ENCODE results near the gene WIPI1. TPM values are rescaled to one million over a fixed set of nuclear protein-coding genes. Genes with fewer than 3 reads are reported as not detected.

Gene WIPI1
- total and polyA plus RNA-seq, 9 of the 15 experiments (the other 6 are each of a cell fraction or from before 2014, with no cell fraction given), result 3.7 to 23.5 (median 11.8) TPM

- ATAC-seq (no peak), FAIRE-seq (no peak), DNase-seq (ENCODE audit: extremely low read depth in 1 of 4, low spot score in 3 of 4) (no peak)
- CTCF ChIA-PET (ENCODE audit: low intra/inter-chr PET ratio), result no interaction called here
- H2AFZ ChIP-seq (ENCODE audit: low read depth, low read length), result no peak overlapping the region
- no TSS peak for BruUV-seq (replicated peaks)
- no peaks in the 10 kb centered on the region for H3K9me1 ChIP-seq (ENCODE audit: control insufficient read depth, insufficient read depth, low read length)
- in situ Hi-C loops (cut with MboI), result no loop called here
- H3K27ac ChIP-seq (ENCODE audit: extremely low read depth, low read depth, low read length), result no peak overlapping the region
- no peaks in the 10 kb centered on the region for H3K9me3 ChIP-seq (replicated peaks; ENCODE audit: control insufficient read depth, insufficient read depth, low read depth, low read length)
- WGBS (ENCODE audit: insufficient coverage, low coverage, missing lambda C conversion rate), result 79% methylated on average over 13 of the region's 13 CpGs
- H4K20me1 ChIP-seq (replicated peaks; ENCODE audit: control insufficient read depth, insufficient read depth, low read length), result no peaks in the 10 kb centered on the region
- no peak overlapping the region for H3K4me3 ChIP-seq
- 0 out of 2 replicates have a peak, but pooled peaks have one; percentile 20 for TF ChIP-seq CC2D1A (IDR thresholded peaks at IDR 0.05)
- TF ChIP-seq ZNF707 (CRISPR knock-in tag; conservative IDR thresholded peaks at IDR 0.05), result no peak
- no peak for TF ChIP-seq CREB3 (tag; conservative IDR thresholded peaks at IDR 0.05; ENCODE audit: low read depth)
- peaks cover 3% of the 10 kb centered on the region; the same call in 1 of the 3 replicates for H3K36me3 ChIP-seq (ENCODE audit: control insufficient read depth, insufficient read depth, low read length)
- peaks cover 0 to 8% of the 10 kb centered on the region in 2 experiments; a peak in 4 of 5 replicates for H3K4me1 ChIP-seq (replicated peaks in 1 of 2; ENCODE audit: control insufficient read depth in 2 of 2, insufficient read depth in 2 of 2, low read length in 2 of 2)
- no peaks in the 10 kb centered on the region for H3K79me2 ChIP-seq (ENCODE audit: control insufficient read depth, insufficient read depth, low read length)
- H3K27me3 ChIP-seq (ENCODE audit: control insufficient read depth in 2 of 2, insufficient read depth in 2 of 2, low read length in 2 of 2), result no peaks in the 10 kb centered on the region
- intact Hi-C loops (cut with micrococcal nuclease), result no loop called here
- POLR2A ChIA-PET, result interaction anchor here (0.7 kb wide), 1 partner anchor 9 kb away, joined by 4 read pairs; no protein-coding TSS in a partner anchor
- no peak overlapping the region for H3K4me2 ChIP-seq (ENCODE audit: insufficient read depth, low read length)
- no peak overlapping the region for H3K9ac ChIP-seq (ENCODE audit: insufficient read depth in 1 of 2, low read depth in 2 of 2, low read length in 2 of 2)
These were observed 8.1 kb downstream of the WIPI1 start for GRCh38 chr17:68449021-68449739.

Data from K562 (cell line).